Measurements from ENCODE around the gene ACTN2. TPM values are rescaled to one million over a fixed set of nuclear protein-coding genes. Genes with fewer than 3 reads are reported as not detected.

ACTN2 gene
- total RNA-seq, 6 donors from 2014 or later = 1.4 to 11.5 (median 2.3) TPM

GRCh38 chr1:236779312-236779711, 93.0 kb downstream of the ACTN2 start:
- Histone ChIP-seq H3K4me3 (no peak overlapping the region), H3K27me3 (no peaks in the 10 kb centered on the region), H3K27ac (no peak overlapping the region), H3K4me1 (no peaks in the 10 kb centered on the region), H3K36me3 (no peaks in the 10 kb centered on the region), H3K9me3 (peaks cover 0 to 10% (median 6%) of the 10 kb centered on the region in 4 donors)
- no peak for ATAC-seq (ENCODE audit: low FRiP score in 2 of 2)
- no peak for DNase-seq
- TF ChIP-seq POLR2AphosphoS5 (IDR thresholded peaks at IDR 0.05) (no peak), EP300 (IDR thresholded peaks at IDR 0.05) (no peak), POLR2A (IDR thresholded peaks at IDR 0.05) (no peak), CTCF (IDR thresholded peaks at IDR 0.05) (no peak)
- 85 to 86% methylated on average over 2 of the region's 2 CpGs for WGBS, 2 donors

- DNase-seq = peak in 1 of 2 donors; percentile 51
- H3K27ac ChIP-seq = no peak overlapping the region
- TF ChIP-seq POLR2AphosphoS5 (IDR thresholded peaks at IDR 0.05) (no peak), EP300 (IDR thresholded peaks at IDR 0.05) (no peak), POLR2A (IDR thresholded peaks at IDR 0.05) (no peak), CTCF (IDR thresholded peaks at IDR 0.05) (no peak)
- H3K9me3 ChIP-seq = no peaks in the 10 kb centered on the region
- 45 to 52% methylated on average over 2 of the region's 2 CpGs for WGBS, 2 donors
- no peaks in the 10 kb centered on the region for H3K27me3 ChIP-seq
- no peaks in the 10 kb centered on the region for H3K36me3 ChIP-seq
- no peak overlapping the region for H3K4me3 ChIP-seq
- ATAC-seq (ENCODE audit: low FRiP score in 2 of 2) = peak in 1 of 2 donors; percentile 40
- H3K4me1 ChIP-seq = no peaks in the 10 kb centered on the region
Measured at GRCh38 chr1:236785477-236785876, 99.2 kb downstream of the ACTN2 start.

- Histone ChIP-seq H3K4me1 (no peaks in the 10 kb centered on the region), H3K36me3 (no peaks in the 10 kb centered on the region), H3K27me3 (no peaks in the 10 kb centered on the region), H3K4me3 (no peak overlapping the region), H3K27ac (no peak overlapping the region), H3K9me3 (no peaks in the 10 kb centered on the region)
- no peak for ATAC-seq (ENCODE audit: low FRiP score in 2 of 2)
- WGBS, 2 donors = 96 to 98% methylated on average over 8 to 14 of the region's 16 CpGs
- no peak for TF ChIP-seq POLR2A (IDR thresholded peaks at IDR 0.05)
- peak in 1 of 2 donors; percentile 54 for DNase-seq
Measured at GRCh38 chr1:236786453-236786852, 100.2 kb downstream of the ACTN2 start.

GRCh38 chr1:236794585-236795034, 108.3 kb downstream of the ACTN2 start:
- no peaks in the 10 kb centered on the region for H3K36me3 ChIP-seq
- TF ChIP-seq POLR2AphosphoS5 (IDR thresholded peaks at IDR 0.05) = no peak
- TF ChIP-seq CTCF (IDR thresholded peaks at IDR 0.05) = no peak
- TF ChIP-seq EP300 (IDR thresholded peaks at IDR 0.05) = no peak
- TF ChIP-seq POLR2A (IDR thresholded peaks at IDR 0.05) = no peak
- H3K27ac ChIP-seq = peak overlapping the region; percentile 7 to 94 (median 74)
- H3K9me3 ChIP-seq = no peaks in the 10 kb centered on the region
- H3K4me1 ChIP-seq = peaks cover 11 to 30% (median 18%) of the 10 kb centered on the region in 4 donors
- H3K4me3 ChIP-seq = peak overlapping the region in 3 of 4 donors; percentile 68 to 87 (median 78)
- no peaks in the 10 kb centered on the region for H3K27me3 ChIP-seq
- ATAC-seq (ENCODE audit: low FRiP score in 2 of 2) (no peak), DNase-seq (no peak)
- WGBS, 2 donors = 17 to 19% methylated on average over 11 of the region's 11 CpGs

GRCh38 chr1:236795035-236795756, 108.9 kb downstream of the ACTN2 start, which contains the start of gene MTR:
Gene MTR, plus strand, starts transcription at chr1:236795292. Its CDS starts 412 bp downstream, at chr1:236795704.
- peak; percentile 95 to 98 for DNase-seq
- peaks cover 11 to 30% (median 18%) of the 10 kb centered on the region in 4 donors for H3K4me1 ChIP-seq
- H3K4me3 ChIP-seq = peak within 1 kb of the TSS; percentile 68 to 94 (median 82)
- H3K27me3 ChIP-seq = no peaks in the 10 kb centered on the region
- WGBS, 2 donors = 0 to 3% methylated on average over 16 to 38 of the region's 67 CpGs
- no peaks in the 10 kb centered on the region for H3K36me3 ChIP-seq
- ATAC-seq (ENCODE audit: low FRiP score in 2 of 2) = peak; percentile 99 to 100
- no peaks in the 10 kb centered on the region for H3K9me3 ChIP-seq
- H3K27ac ChIP-seq = peak within 1 kb of the TSS; percentile 89 to 94 (median 89)
- TF ChIP-seq POLR2A (IDR thresholded peaks at IDR 0.05) (peak in 3 of 4 donors; percentile 82 to 91 (median 87)), EP300 (IDR thresholded peaks at IDR 0.05) (no peak), POLR2AphosphoS5 (IDR thresholded peaks at IDR 0.05) (peak; percentile 72 to 83), CTCF (IDR thresholded peaks at IDR 0.05) (peak in 1 of 6 experiments; percentile 17)
